Left lung (tissue), 10 donors: ENCODE measurements around the gene FAM221B. TPM values are rescaled to one million over a fixed set of nuclear protein-coding genes. Genes with fewer than 3 reads are reported as not detected.

Experiments used
- ATAC-seq: fragments of 200-7000 bp; cut with Tn5 transposase; one replicate; pipeline ENCODE4 v1.9.1; 2020; ENCODE audit warnings: moderate library complexity
- DNase-seq, 4 donors: peaks; one replicate each; pipeline ENCODE4 v3.0.0-alpha.2; 2013 to 2020
- H3K27ac ChIP-seq, 2 donors: fragments of 200-600 bp; sonication (generic) in 1 of 2; one replicate each; pipeline versions ENCODE4 v1.5.0 to v1.8.0; 2020 to 2021
- H3K27me3 ChIP-seq, 2 donors: fragments of 200-600 bp; sonication (generic) in 1 of 2; one replicate each; pipeline versions ENCODE4 v1.5.0 to v1.8.0; 2020 to 2021
- H3K36me3 ChIP-seq, 2 donors: fragments of 200-600 bp; sonication (generic) in 1 of 2; one replicate each; pipeline versions ENCODE4 v1.5.0 to v1.8.0; 2020 to 2021
- H3K4me1 ChIP-seq, 2 donors: fragments of 200-600 bp; one replicate each; pipeline ENCODE4 v1.8.0; 2021
- H3K4me3 ChIP-seq, 2 donors: fragments of 200-600 bp; sonication (generic) in 1 of 2; one replicate each; pipeline versions ENCODE4 v1.5.0 to v1.8.0; 2020 to 2021; ENCODE audit warnings: mild to moderate bottlenecking in 1 of 2
- H3K9me3 ChIP-seq, 2 donors: fragments of 200-600 bp; sonication (generic) in 1 of 2; one replicate each; pipeline versions ENCODE4 v1.5.0 to v1.8.0; 2020 to 2021
- intact Hi-C, 2 donors: fragments of 100-400 bp; cut with DNase I; formaldehyde crosslinking; loops; one replicate each; pipeline versions ENCODE4 v1.11.2 to v1.14.2; 2022
- polyA plus RNA-seq, 6 donors: library from polyadenylated mRNA; unstranded; fragments of 120-200 nt; gene quantifications; one replicate each; pipeline ENCODE4 v1.2.1, GENCODE V29; 2013; ENCODE audit not compliant: insufficient read length in 6 of 6
- total RNA-seq, 2 donors: library from RNA; stranded (reverse); fragmentation: NEBNext Ultra II Directional; extraction: Animal tissue kit (Norgen Biotek cat#: 25700); gene quantifications; one replicate each; pipeline ENCODE4 v1.2.1, GENCODE V29; 2021
- TF ChIP-seq, protein P1 (sequence below), 2 donors: fragments of 200-600 bp; sonication (generic) in 1 of 2; IDR thresholded peaks; one replicate each; pipeline versions ENCODE4 v1.5.0 to v1.8.0; 2021; ENCODE audit warnings: antibody characterized with exemption in 2 of 2
- donor health status: DM: no; HTN: yes; CAD: no.
- donor health status: DM: no; HTN: no; CAD: no.

The FAM221B gene
- total and polyA plus RNA-seq, 8 donors, result 0.24 to 0.90 (median 0.39) TPM; not detected in 2

DNA sequence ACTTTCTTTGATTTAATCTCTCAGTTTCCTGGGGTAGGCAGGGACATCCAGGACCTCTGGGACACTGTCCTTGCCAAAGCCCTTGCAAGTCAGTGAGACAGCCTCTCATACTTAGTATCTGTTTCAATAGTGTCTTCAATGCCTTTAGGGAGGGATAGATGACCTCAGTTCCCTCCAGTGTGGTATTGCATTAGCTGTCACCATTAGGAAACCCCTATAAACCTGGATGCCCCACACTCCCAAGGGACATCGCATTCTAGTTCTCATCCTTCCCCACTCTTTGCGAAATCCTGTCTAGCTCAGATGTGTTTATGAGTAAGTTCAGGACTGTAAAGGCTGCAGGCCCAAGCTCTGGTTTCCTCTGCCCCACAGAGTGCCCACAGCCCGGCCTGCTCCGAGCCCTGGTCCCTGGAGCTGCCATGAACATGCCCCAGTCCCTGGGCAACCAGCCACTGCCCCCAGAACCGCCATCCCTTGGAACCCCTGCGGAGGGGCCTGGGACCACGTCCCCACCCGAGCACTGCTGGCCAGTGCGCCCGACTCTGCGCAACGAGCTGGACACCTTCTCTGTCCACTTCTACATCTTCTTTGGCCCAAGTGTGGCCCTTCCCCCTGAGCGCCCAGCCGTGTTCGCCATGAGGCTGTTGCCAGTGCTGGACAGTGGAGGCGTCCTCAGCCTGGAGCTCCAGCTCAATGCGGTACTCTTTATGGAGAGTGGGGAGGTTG is 13.7 kb upstream of the FAM221B start:
- DNase-seq (no peak), ATAC-seq (no peak)
- intact Hi-C loops, result no loop called here
- Histone ChIP-seq H3K4me1 (peaks cover 21 to 49% of the 10 kb centered on the region in 2 donors), H3K9me3 (no peaks in the 10 kb centered on the region), H3K27me3 (peaks cover 0 to 54% of the 10 kb centered on the region in 2 donors), H3K4me3 (no peak overlapping the region), H3K36me3 (no peaks in the 10 kb centered on the region), H3K27ac (no peak overlapping the region)
- TF ChIP-seq, protein P1, sequence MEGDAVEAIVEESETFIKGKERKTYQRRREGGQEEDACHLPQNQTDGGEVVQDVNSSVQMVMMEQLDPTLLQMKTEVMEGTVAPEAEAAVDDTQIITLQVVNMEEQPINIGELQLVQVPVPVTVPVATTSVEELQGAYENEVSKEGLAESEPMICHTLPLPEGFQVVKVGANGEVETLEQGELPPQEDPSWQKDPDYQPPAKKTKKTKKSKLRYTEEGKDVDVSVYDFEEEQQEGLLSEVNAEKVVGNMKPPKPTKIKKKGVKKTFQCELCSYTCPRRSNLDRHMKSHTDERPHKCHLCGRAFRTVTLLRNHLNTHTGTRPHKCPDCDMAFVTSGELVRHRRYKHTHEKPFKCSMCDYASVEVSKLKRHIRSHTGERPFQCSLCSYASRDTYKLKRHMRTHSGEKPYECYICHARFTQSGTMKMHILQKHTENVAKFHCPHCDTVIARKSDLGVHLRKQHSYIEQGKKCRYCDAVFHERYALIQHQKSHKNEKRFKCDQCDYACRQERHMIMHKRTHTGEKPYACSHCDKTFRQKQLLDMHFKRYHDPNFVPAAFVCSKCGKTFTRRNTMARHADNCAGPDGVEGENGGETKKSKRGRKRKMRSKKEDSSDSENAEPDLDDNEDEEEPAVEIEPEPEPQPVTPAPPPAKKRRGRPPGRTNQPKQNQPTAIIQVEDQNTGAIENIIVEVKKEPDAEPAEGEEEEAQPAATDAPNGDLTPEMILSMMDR (IDR thresholded peaks at IDR 0.05), result no peak

DNA sequence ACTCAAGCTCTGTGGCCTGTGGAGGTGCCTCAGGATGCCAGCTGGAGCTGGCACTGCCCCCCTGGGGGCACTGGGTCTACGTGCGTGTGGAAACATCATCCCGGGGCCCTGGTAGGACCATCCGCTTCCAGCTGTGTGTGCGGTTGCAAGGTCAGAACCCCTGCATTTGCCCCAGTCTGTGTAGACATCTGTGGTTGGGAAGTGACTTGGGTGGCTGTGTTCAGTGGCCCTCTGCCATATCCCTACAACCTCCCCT is 13.0 kb upstream of the FAM221B start:
- no peak overlapping the region for H3K4me3 ChIP-seq
- intact Hi-C loops, result no loop called here
- H3K36me3 ChIP-seq, result no peaks in the 10 kb centered on the region
- no peak overlapping the region for H3K27ac ChIP-seq
- TF ChIP-seq, protein P1 (IDR thresholded peaks at IDR 0.05), result no peak
- peaks cover 21 to 49% of the 10 kb centered on the region in 2 donors for H3K4me1 ChIP-seq
- DNase-seq, result no peak
- H3K9me3 ChIP-seq, result no peaks in the 10 kb centered on the region
- no peak for ATAC-seq
- H3K27me3 ChIP-seq, result peaks cover 0 to 48% of the 10 kb centered on the region in 2 donors

DNA sequence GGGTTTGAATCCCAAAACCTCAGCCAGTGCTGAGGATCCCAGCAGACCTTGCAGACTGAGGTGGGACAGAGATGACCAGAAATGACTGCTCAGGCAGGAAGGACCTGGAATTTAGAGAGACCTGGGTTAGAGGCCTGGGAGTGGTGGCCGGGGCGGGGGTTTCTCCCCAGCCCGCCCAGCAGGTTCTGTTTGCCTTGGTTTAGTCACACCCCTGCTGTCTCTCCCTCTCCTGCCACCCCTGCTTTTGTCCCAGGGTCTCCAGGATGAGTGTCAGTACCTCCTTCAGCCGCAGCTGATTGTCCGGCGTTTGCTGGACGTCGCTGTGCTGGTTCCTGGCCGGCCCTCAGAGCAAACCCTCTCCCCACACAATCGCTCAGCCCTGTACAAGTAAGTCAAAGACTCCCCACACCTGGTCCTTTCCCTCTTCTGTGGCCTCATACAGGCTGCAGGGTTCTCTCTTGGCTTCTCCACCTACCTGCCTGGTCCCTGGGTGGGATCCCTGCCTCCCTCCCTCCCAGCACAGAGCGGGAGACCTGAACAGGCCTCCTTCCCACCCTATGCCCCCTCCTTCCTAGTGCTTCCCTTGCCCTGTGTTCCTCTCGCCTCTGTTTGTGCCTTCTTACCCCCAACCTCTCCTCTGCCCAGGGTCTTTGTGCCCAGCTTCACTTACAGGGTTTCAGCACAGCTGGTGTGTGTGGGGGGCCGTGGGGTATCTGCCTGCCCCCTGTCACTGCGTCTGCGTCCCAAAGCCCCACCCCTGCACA is 12.5 kb upstream of the FAM221B start:
- H3K4me3 ChIP-seq, result no peak overlapping the region
- no peaks in the 10 kb centered on the region for H3K9me3 ChIP-seq
- peaks cover 21 to 44% of the 10 kb centered on the region in 2 donors for H3K4me1 ChIP-seq
- no peak overlapping the region for H3K27ac ChIP-seq
- ATAC-seq (no peak), DNase-seq (no peak)
- TF ChIP-seq, protein P1 (IDR thresholded peaks at IDR 0.05), result no peak
- H3K36me3 ChIP-seq, result no peaks in the 10 kb centered on the region
- peaks cover 0 to 43% of the 10 kb centered on the region in 2 donors for H3K27me3 ChIP-seq
- intact Hi-C loops, result no loop called here

DNA sequence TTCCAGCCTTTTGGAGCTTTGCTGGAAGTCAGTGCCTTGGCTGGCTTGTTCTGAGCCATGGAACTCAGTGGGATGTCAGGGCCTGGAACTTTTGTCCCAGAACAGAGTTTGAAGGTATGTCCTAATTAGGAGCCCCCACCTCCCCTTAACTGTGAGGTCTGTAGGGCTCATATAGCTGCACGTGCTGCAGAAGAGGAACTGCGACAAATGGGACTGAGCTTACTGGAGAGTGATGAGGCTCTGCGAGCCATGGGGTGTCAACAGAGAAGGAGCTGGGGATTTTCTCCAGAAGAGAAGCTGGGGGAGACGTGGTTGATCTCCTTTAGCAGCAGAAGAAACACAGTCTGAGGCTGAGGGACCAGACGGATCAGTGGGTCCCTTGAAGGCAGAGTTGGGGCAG is 11.4 kb upstream of the FAM221B start:
- Histone ChIP-seq H3K36me3 (no peaks in the 10 kb centered on the region), H3K27ac (no peak overlapping the region), H3K27me3 (peaks cover 0 to 41% of the 10 kb centered on the region in 2 donors), H3K4me1 (peaks cover 14 to 35% of the 10 kb centered on the region in 2 donors), H3K9me3 (no peaks in the 10 kb centered on the region), H3K4me3 (no peak overlapping the region)
- TF ChIP-seq, protein P1 (IDR thresholded peaks at IDR 0.05), result no peak
- intact Hi-C loops, result no loop called here
- no peak for DNase-seq
- ATAC-seq, result no peak

DNA sequence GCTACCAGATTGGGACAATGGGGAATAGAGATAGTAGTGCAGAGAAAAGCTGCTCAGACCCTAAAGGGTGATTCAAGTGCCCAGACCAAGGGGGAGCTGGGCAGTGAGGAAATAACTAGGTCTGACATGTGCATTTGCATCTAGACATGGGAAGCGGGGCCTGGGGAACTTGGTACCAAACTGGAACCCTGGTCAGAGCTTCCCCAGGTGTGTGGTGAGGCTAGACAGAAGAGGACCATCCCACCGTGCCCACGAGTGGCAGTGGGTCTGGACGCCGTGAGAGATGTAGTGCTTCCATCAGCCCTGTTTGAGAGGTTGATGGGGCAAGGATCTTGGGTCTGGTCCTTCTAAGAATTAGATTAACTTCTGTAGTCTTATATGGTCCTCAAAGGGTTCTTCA is 8.1 kb upstream of the FAM221B start:
- intact Hi-C loops, result no loop called here
- no peak for ATAC-seq
- Histone ChIP-seq H3K4me3 (no peak overlapping the region), H3K4me1 (peaks cover 0 to 23% of the 10 kb centered on the region in 2 donors), H3K27ac (no peak overlapping the region), H3K9me3 (no peaks in the 10 kb centered on the region), H3K36me3 (no peaks in the 10 kb centered on the region), H3K27me3 (peaks cover 0 to 31% of the 10 kb centered on the region in 2 donors)
- TF ChIP-seq, protein P1 (IDR thresholded peaks at IDR 0.05), result no peak
- no peak for DNase-seq
